AG10803 (cell line): Measurements from ENCODE around the gene ITCH.
"Not testable (repeated sequence)": the region's sequence is repeated elsewhere in the genome, so short reads cannot be mapped to it uniquely, and the experiment has no call there.

Source experiments
- DNase-seq: peaks from one replicate; pipeline ENCODE4 v3.0.0; 2010; ENCODE audit warnings: low read depth
- H3K4me3 ChIP-seq: 2 replicates; pipeline ENCODE4 v1.5.1; 2011; ENCODE audit warnings: mild to moderate bottlenecking, low read length, control low read depth
- CTCF ChIP-seq: conservative IDR thresholded peaks from 2 replicates; pipeline ENCODE4 v1.5.1; 2011; ENCODE audit warnings: mild to moderate bottlenecking, low read length, control low read depth, inconsistent platforms

Gene ITCH

GRCh38 chr20:34427784-34428183, 64.7 kb downstream of the ITCH start:
- H3K4me3 ChIP-seq: no peak overlapping the region
- no peak for DNase-seq
- TF ChIP-seq CTCF: no peak

- TF ChIP-seq CTCF: no peak
- no peak for DNase-seq
- no peak overlapping the region for H3K4me3 ChIP-seq
Measured at GRCh38 chr20:34431168-34431567, 68.1 kb downstream of the ITCH start.

- not testable (repeated sequence) for H3K4me3 ChIP-seq, DNase-seq
Measured at GRCh38 chr20:34432663-34433062, 69.6 kb downstream of the ITCH start.

GRCh38 chr20:34433391-34433790, 70.3 kb downstream of the ITCH start:
- TF ChIP-seq CTCF: no peak
- no peak for DNase-seq
- H3K4me3 ChIP-seq: no peak overlapping the region

GRCh38 chr20:34435589-34435988, 72.5 kb downstream of the ITCH start:
- H3K4me3 ChIP-seq: no peak overlapping the region
- no peak for DNase-seq
- TF ChIP-seq CTCF: no peak

GRCh38 chr20:34437330-34437986, 74.4 kb downstream of the ITCH start:
- DNase-seq: peak; percentile 47
- H3K4me3 ChIP-seq: no peak overlapping the region
- no peak for TF ChIP-seq CTCF

- DNase-seq: no peak
- no peak overlapping the region for H3K4me3 ChIP-seq
- TF ChIP-seq CTCF: no peak
Measured at GRCh38 chr20:34439168-34439567, 76.1 kb downstream of the ITCH start.

- DNase-seq, H3K4me3 ChIP-seq: not testable (repeated sequence)
Measured at GRCh38 chr20:34441423-34441822, 78.3 kb downstream of the ITCH start.
